ENCODE data around the gene MYOM3.

Gene MYOM3

DNA sequence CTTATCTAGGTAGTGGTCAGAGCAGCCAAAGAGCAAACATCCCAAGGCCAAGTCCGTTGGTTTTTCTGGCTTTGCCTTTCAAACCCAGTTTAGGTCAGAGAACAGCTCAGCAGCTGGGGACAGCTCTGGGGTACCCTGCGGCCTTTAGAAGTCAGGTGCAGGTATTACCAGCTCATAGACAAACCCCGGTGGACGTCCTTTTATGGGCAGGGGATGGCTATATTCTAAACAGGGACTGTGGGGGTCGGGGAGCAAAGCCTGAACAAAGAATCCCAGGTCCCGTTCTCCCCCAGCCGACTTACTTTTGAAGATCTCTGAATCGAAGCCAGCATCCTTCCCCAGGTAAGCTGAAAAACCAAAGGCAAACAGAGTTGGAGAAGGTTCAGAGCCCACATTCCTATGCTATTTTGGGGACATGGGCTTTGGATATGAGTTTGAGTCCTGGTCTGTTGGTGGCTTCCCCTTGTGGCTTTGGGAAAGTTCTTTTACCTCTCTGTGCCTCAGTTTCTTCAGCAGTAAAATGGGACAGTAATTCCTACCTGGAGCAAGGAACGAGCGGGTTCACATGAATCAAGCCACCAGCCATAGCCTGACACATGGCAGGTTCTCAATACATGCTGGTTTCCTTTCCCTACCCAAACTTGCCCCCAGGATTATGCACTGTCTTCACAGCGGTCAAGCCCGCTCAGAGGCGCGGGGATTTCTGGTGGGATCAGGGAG lies 16.6 kb downstream of the MYOM3 start:
- DNase-seq = no peak

DNA sequence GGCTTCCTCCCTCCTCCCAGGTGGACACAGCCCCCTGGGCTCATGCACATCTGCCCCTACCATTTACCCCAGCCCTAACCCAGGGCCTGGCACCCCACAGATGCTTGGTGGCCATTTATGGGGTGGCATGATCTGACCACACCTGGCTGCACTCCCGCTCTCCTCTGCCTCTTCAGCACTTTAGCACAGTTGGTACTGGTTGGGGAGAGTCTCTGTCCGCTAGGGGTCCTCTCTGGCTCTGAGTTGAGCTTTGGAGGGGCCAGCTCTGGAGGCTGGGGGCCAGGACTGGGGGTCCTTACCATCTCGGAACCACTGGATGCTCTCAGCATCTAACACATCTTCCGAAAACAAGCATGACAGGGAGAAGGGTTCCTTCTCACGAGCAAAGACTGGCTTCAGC lies 17.4 kb downstream of the MYOM3 start:
- DNase-seq = no peak

DNA sequence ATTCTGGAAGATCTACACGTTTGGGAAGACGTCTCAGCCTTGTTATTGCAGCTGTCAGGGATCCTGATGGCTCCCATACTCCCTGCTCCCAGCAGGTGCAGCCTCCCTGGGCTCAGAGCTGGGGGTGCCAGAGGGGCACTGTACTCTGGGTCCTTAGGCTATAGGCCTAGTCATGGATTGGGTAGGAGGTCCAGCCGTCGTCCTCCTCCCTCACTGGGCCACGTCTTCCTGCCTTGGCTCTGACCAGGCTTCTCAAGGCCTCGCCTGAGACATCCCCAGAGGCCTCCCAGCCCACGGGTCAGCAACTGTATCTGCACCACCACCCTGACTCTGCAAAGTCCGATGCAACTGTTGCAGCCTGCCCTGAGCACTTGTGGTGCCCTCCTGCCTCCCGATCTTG lies 18.2 kb downstream of the MYOM3 start:
- DNase-seq = no peak

DNA sequence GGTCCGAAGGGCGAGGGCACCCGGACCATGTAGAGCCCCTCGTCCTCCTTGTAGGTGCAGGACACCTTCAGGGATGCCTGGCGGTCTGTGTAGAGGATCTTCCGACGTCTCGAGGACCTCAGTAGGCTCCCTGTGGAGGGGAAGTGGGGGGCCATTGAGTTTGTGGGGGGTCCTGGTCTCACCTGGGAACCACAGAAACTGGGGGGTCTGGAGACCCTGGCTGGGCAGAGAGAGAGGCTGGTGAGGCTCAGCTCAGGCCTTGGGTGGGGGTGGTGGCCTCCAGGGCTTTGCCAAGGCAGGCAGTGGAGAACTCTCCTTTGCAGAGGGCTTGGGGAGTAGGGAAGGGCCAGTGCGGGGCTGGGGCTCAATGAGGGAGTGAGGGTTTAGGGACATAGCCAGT lies 19.0 kb downstream of the MYOM3 start:
- no peak for DNase-seq

DNA sequence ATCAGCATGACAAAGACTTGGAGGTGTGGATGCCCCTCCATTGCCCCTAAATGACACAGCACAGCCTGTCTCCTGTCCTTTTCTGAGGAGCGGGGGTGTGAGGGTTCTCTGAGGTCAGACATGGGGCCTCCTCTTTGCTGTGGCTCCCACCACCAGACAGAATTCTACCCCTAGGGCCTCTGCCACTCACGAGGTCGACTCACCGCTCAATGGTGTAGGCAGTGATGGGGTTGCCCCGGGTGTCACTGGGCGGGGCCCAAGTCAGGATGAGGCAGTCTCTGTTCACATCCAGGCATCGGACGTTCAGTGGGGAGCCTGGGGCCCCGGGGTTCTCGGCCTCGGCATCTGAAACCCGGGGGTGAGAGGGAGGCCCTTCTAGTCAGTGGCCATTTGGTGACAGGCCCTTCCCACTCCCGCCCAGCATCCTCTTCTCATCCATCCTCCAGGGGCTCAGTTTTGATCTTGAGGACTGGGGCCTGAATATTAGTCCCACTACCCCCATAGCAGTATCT lies 19.9 kb downstream of the MYOM3 start:
- DNase-seq = no peak

DNA sequence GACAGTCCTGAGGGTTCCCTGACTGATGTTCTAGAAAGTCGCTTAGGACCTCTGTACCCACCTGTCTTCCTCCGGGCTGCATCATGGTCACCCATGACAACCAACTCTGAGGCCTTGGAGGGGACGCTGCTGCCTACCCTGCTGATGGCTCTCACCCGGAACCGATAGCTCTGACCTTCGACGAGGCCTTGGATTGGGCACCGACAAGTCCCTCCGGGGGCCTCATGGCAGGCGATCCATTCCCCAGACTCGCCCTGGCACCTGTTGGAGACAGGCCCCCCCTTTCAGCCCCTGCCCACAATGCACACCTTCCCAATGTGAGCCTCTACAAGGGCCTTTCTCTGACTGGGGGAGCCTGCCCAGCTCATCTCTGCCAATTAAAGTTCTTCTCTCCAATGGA lies 21.2 kb downstream of the MYOM3 start:
- no peak for DNase-seq

DNA sequence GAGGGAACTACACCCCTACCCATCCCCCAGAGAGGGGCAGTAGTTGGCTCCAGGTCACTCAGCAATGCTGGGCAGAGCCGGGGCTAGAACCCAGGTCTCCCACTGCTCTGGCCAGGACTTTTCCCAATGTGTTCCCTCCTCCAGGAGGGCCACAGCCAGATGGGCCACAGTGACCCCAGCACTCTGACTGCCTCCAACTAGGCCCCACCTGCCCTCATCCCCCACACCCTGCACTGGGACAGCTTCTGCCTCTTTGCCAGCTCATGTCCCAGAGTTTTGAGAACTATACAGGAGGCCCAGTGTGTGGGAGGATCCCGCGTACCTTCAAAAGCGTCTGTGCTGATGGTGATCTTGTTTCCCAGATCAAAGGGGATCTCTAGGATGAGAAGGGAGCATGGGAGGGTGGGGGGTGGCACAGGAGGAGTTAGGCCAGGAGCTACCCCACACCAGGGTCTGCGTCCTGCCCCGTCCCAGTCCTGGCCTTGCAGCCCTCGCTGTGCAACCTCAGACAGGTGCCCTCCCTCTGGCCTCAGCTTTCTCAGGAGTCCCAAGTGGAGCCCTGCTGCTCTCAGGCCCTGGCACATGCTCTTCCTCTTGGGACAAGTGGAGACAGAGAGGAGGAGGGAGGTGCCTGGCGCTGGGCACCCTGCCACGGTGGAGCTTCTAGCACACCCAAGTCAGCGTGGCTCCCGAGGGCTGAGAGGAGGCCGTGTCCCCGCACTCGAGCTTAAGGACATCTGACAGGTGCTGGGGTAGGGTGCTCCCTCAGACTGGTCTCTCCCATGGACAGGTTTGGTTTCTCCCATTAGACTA lies 22.0 kb downstream of the MYOM3 start:
- DNase-seq = no peak

DNA sequence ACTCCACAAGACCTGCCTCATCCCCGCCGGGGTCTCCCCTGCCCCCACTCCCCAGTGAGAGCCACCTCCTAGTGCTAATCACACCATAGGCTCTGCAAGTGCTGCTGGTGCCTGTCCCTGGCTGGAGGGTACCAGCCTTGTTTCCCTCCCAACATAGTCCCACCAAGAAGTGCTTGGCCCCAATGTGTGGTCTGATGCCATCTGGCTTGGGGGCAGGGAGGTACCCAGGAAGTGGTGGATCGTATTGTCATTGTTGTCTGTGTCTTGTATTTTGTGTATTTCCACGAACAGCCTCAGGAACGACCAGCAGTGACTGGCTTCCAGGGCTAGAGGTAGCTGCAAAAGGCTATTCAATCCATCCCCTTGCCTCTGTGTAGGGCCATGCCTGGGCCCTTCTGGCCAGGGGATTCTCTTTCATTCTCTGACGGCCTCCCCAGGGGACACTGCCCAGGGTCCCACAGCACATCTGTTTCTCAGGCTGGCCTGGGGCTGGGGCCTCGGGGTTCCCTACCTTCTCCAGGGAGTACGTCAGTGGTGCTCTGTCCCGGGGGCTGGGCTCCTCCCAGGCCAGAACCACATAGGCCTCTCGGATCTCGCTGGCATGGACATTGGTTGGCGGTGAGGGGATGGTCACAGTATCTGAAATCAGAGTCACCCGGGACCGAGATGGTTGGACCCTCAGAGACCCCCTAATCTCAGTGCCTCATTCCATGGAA lies 22.8 kb downstream of the MYOM3 start:
- no peak for DNase-seq

DNA sequence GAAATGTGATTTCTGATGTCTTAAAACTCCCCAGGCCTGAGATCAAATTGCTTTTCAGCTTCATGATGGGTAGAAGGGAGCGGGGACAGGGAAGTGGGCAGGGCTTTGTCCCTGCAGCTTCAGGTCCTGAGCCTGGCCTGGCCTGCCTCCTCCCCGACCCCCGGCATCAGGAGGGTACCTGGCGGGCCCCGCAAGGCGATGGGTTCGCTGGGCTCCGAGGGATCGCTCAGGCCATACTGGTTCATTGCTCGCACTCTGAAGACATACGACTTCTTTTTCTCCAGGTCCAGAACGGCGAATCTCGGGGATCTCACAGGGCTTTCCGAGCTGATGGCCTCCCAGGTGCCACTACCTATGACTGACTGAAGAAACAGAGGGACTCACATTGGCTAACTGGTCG lies 25.5 kb downstream of the MYOM3 start:
- DNase-seq = no peak

DNA sequence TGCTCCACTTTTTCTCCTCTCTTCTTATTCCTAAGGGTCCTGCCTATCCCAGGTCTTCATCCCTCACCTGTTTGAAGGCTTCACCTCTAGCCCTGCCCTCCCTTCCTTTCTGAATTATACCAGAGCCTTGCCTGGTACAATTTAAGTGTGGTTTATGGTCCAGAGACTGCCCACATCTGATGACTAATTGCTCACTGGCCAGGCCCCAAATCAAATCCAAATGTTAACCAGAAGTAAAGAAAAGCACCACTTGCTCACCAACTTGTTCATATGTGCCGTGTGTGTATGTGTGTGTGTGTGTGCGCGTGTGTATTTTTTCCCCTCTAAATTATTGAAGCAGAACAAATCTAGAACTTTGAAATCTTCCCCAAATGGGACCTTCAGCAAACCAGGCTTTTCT lies 26.4 kb downstream of the MYOM3 start:
- DNase-seq = no peak

DNA sequence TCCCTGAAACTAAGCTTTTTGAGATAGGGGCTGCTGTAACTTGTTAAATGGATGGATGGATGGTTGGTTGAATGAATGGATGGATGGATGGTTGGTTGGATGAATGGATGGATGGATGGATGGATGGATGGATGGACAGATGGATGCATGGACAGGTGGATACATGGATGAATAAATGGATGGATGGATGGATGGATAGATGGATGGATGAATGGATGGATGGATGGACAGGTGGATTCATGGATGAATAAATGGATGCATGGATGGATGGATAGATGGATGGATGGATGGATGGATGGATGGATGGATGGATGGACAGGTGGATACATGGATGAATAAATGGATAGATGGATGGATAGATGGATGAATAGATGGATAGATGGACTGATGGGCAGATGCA lies 26.9 kb downstream of the MYOM3 start:
- DNase-seq = no peak

DNA sequence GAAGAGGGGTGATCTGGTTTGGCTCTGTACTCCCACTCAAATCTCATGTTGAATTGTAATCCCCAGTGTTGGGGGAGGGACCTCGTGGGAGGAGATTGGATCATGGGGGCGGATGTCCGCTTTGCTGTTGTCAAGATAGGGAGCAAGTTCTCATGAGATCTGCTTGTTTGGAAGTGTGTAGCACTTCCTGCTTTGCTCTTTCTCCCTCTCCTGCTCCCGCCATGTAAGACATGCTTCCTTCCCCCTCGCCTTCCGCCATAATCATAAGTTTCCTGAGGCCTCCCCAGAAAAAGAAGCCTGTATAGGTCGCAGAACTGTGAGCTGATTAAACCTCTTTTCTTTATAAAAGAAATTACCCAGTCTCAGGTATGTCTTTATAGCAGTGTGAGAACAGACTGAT lies 27.9 kb downstream of the MYOM3 start:
- DNase-seq = no peak

DNA sequence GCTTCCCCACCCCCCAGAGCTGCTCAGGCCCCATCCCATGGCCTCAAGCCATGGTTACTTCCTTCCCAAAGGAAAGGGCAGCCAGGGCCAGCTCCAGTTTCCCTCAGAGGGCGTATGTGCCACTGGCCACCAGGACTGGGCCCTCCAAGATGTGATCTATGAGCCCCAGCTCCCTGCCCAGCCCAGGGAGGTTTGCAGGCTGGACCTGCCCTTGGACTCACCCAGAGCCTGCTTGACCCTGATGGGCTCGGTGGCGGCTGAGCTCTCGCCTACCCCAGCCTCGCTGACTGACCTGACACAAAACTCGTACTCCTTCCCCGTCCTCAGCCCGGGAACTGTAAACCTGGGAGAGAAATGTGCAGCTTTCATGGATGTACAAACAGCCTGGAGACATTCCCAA lies 29.6 kb downstream of the MYOM3 start:
- DNase-seq = no peak

DNA sequence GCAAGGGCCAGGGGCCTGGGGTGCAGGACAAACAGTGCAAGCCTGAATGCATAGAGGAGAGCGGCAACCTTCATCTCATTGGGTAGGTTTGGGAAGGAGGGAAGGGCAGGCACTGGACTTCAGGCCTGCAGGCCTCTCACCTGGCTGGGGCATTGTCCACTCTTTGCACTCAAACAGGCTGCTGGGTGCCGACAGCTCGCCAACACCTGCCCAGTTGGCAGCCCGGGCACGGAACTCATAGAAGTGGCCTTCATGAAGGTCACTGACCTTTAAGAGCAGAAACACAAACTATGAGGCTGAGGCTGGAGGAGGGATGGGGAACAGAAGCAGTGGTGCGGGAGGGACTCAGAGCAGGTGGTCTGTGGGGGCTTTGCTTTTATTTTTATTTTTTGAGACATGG lies 30.7 kb downstream of the MYOM3 start:
- DNase-seq = no peak

DNA sequence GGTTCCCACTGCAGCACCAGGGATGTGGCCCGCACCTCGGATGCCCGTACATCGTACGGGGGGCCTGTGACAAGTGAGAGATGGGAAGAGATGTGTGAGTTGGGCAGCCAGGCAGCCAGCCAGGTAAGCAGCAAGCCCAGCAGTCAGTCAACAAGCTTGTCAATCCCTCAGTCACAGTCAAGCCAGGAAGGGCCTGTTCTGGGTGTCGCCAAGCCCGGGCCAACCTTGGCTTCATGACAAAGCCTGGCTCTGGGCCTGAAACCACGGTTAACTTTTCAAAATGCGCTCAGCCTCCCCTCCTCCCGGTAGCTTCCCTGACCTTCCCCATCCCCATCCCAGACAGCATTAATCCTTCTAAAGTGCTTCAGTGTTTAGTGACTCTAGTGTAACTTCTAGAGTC lies 31.8 kb downstream of the MYOM3 start:
- no peak for DNase-seq

DNA sequence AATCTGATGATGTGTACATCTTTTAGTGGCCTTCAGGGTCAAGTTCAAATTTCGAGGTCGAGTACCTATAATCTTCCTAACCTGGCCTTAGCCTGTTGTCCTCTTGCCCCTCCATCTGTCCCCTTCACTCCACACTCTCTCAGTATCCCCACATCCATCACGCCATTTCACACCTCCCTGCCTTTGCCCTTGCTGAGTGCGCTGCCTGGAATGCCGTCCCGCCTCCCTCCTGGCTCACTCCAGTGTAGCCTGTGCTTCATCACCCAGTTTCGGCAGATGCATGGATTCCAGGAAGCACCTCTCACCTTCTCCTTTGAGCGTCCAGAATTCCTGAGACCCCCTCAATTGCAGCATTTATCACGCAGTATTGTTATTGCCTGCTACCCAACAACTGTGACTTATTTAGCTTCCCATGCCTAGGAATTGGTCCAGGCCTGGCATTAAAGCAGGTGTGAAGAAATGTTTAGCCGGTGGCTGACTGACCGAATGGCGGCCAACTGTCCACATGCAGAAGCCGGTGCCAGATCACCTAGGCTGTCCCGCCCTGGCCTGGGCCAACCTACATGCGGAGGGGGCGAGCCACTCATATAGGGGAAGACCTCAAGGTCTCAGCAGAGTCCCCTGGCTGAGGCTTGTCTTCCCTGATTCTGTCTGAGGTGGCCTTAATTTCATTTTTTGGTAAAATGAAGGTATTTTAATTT lies 34.5 kb downstream of the MYOM3 start:
- no peak for DNase-seq

DNA sequence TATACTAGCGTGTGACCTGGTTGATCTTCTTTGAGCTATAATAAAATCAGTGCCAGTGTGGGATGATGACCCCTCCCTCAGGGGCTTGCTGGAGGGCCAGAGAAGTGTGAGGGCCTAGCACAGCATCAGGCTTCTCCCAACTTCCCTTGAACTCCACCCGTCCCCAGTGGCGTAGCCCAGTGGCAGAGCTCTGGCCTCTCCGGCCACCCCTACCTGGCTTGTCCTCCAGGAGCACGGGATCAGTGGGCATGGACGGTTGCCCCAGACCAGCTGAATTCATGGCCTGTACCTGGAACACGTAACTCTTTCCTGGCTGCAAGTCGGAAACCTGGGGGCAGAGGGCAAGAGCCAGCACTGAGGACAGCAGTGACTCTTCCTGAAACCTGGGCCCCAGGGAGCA lies 36.0 kb downstream of the MYOM3 start:
- no peak for DNase-seq

DNA sequence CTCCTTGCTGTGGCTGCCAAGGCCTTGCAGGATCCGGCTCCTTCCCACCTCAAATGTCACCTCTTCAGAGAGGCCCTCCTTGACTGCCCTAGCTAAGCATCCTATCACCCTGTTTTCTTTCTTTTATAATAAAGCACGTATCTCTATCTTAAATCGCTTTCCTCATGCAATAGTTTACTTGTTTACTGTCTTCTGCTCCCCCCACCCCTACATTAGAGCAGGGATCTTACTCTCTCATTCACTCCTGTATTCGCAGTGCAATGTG lies 36.4 kb downstream of the MYOM3 start:
- DNase-seq = no peak

DNA sequence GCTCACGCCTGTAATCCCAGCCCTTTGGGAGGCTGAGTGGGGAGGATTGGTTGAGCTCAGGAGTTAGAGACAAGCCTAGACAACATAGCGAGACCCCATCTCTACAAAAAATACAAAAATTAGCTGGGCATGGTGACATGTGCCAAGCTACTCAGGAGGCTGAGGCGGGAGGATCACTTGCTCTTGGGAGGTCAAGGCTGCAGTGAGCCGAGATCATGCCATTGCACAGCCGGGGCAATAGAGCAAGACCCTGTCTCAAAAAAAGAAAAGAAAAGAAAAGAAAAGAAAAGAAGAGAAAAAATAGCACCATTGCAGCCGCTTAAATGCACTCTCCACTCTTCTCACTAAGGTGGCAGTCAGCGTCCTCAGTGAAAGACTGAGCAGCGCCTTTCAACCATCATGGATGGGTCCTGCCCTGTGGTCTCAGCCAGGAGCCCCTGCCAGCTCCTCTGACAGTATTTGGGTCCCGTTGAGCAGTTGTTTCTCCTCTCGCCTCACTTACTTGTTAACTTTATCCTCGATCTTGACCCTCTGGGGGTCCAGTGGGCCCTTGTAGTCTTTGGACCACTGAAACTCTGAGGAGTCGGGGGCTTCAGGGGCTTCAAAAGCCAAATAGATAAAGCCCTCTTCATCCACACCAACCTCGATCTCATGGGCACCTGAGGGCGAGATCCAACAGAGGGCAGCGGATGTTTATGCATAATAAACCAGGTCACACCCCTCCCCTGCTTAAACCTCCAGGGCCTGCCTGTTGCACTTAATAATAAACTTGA lies 36.9 kb downstream of the MYOM3 start:
- no peak for DNase-seq

DNA sequence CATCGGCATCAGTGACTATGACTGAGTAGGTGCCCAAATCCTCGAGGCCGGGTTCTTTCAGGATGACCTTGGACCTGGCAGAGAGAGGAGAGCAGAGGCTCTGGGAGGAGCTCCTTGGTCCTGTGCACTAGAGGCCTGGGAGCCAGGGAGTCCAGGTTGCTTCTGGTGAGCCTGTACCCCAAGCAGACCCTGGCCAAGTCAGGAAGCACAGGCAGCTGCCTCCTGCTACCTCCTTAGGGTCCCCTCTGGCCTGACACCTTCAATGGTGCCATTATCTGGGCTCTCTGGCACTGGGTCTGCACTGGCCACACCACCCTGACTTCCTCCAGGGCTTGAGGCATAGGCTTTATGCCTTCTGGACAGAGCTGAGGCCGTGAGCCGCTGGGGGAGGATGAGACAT lies 37.7 kb downstream of the MYOM3 start:
- DNase-seq = no peak

DNA sequence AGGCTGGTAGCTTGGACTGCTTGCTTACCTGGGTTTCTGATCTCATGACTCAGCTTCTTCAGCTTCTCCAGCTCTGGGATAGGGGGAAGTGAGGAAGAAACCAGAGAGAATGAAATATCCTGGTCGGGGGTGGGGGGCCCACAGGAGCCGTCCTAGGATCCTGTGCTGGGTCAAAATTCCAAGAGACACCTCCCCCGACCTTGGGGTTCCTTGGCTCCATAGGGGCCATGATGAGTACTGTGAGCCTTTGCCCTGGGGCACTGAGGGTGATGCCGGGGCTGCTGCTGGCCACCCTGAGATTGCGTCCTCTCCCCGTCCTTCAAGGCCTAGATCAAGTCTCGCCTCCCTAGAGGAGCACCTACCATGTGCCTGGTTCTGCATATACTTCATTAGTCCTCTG lies 40.0 kb downstream of the MYOM3 start:
- no peak for DNase-seq

DNA sequence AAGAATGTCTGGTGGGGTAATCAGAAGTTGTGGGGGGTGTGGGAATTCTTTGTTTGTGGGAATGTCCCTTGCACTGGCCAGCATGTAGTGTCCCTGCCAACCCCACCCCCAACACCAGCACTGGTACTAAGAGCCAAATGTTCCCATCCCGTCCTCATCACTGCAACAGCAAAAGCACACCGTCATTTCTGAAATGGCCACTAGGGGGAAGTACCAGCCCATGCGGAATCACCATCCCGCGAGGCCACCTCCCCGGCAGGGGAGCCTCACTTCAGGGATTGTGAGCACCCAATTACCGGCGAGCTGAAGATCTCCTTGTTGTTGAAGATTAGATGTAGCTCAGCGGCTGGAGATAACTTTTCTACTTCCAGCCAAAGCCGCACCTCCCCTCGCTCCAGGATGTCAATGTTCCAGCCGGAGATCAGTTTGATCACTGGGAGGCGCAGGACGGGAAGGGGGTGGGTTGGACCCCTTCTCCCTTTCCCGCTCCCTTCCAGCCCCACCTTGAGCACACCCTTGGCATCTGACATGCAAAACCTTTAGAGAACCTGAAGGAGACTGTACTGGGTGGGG lies 41.0 kb downstream of the MYOM3 start:
- DNase-seq = peak; percentile 35 to 48

Data from NCI-H187 (cell line).